ENCODE data around the gene ZNF613.
"Not testable (repeated sequence)": the region's sequence is repeated elsewhere in the genome, so short reads cannot be mapped to it uniquely, and the experiment has no call there.

The ZNF613 gene

GRCh38 chr19:51944798-51945552 lies 17.7 kb downstream of the ZNF613 start:
- no peak for FAIRE-seq

GRCh38 chr19:51946602-51947001 lies 19.3 kb downstream of the ZNF613 start:
- FAIRE-seq = no peak

- FAIRE-seq = no peak
These were observed 21.7 kb downstream of the ZNF613 start for GRCh38 chr19:51948975-51949374.

GRCh38 chr19:51957846-51958245 lies 30.6 kb downstream of the ZNF613 start:
- not testable (repeated sequence) for FAIRE-seq

- FAIRE-seq = no peak
These were observed 32.5 kb downstream of the ZNF613 start for GRCh38 chr19:51959791-51960190.

GRCh38 chr19:51960621-51961233 lies 33.5 kb downstream of the ZNF613 start:
- FAIRE-seq = not testable (repeated sequence)

- FAIRE-seq = no peak
These were observed 38.3 kb downstream of the ZNF613 start for GRCh38 chr19:51965583-51965982.

- FAIRE-seq = no peak
These were observed 43.4 kb downstream of the ZNF613 start for GRCh38 chr19:51970718-51971117.

GRCh38 chr19:51971624-51972023 lies 44.4 kb downstream of the ZNF613 start:
- no peak for FAIRE-seq

- not testable (repeated sequence) for FAIRE-seq
These were observed 48.5 kb downstream of the ZNF613 start for GRCh38 chr19:51975787-51976186.

GRCh38 chr19:51976852-51977251 lies 49.6 kb downstream of the ZNF613 start:
- no peak for FAIRE-seq

GRCh38 chr19:51977346-51977745 lies 50.1 kb downstream of the ZNF613 start:
- no peak for FAIRE-seq

- no peak for FAIRE-seq
These were observed 51.6 kb downstream of the ZNF613 start for GRCh38 chr19:51978882-51979281.

- no peak for FAIRE-seq
These were observed 53.0 kb downstream of the ZNF613 start for GRCh38 chr19:51980116-51980736.

GRCh38 chr19:51980926-51981325 lies 53.7 kb downstream of the ZNF613 start:
- not testable (repeated sequence) for FAIRE-seq

- no peak for FAIRE-seq
These were observed 56.1 kb downstream of the ZNF613 start for GRCh38 chr19:51983361-51983760.

GRCh38 chr19:51986309-51987291 lies 59.3 kb downstream of the ZNF613 start, which contains the start of gene ZNF350:
TSS of gene ZNF350 (minus strand) at chr19:51986840. CDS start at chr19:51974360, 12,480 bp downstream.
- peak; percentile 96 for FAIRE-seq

- no peak for FAIRE-seq
These were observed 66.2 kb downstream of the ZNF613 start for GRCh38 chr19:51993422-51993821.

GRCh38 chr19:51994048-51994644 lies 66.9 kb downstream of the ZNF613 start:
- no peak for FAIRE-seq
